Astrocyte of the cerebellum (primary cell): ENCODE measurements around the gene TNK2.
"Not testable (repeated sequence)": the region's sequence is repeated elsewhere in the genome, so short reads cannot be mapped to it uniquely, and the experiment has no call there.

Experiments
- DNase-seq: peaks from one replicate; pipeline ENCODE4 v3.0.0-alpha.2; 2011; ENCODE audit warnings: low read depth
- H3K4me3 ChIP-seq: 2 replicates; pipeline ENCODE4 v1.5.1; 2011; ENCODE audit warnings: mild to moderate bottlenecking, low read depth, low read length, moderate library complexity
- CTCF ChIP-seq: IDR thresholded peaks from 2 replicates; pipeline ENCODE4 v1.5.1; 2012; ENCODE audit warnings: low read length, low read depth, moderate library complexity, mild to moderate bottlenecking; ENCODE audit errors: missing control alignments
- in situ Hi-C: cut with HindIII; loops from 2 replicates; pipeline ENCODE4 v1.10.0; 2017; ENCODE audit warnings: low sequenced_read_pairs

TNK2 gene

GRCh38 chr3:195916291-195916690 lies 7.9 kb upstream of the TNK2 start:
- H3K4me3 ChIP-seq, result no peak overlapping the region
- DNase-seq, result no peak
- TF ChIP-seq CTCF, result no peak
- in situ Hi-C loops, result no loop called here

- in situ Hi-C loops, result no loop called here
- peak; percentile 93 for DNase-seq
- TF ChIP-seq CTCF, result peak; percentile 98
- H3K4me3 ChIP-seq, result no peak overlapping the region
Observed at GRCh38 chr3:195914648-195915473, 6.5 kb upstream of the TNK2 start.

- H3K4me3 ChIP-seq, in situ Hi-C loops, DNase-seq: not testable (repeated sequence)
Observed at GRCh38 chr3:195914146-195914545, 5.8 kb upstream of the TNK2 start.

GRCh38 chr3:195913382-195913781 lies 5.0 kb upstream of the TNK2 start:
- no peak for TF ChIP-seq CTCF
- H3K4me3 ChIP-seq, result no peak overlapping the region
- no peak for DNase-seq
- in situ Hi-C loops, result no loop called here

- in situ Hi-C loops, result no loop called here
Observed at GRCh38 chr3:195911946-195912270, 3.6 kb upstream of the TNK2 start.

GRCh38 chr3:195911041-195911945 lies 2.9 kb upstream of the TNK2 start:
- TF ChIP-seq CTCF, result no peak
- no peak for DNase-seq
- no peak overlapping the region for H3K4me3 ChIP-seq
- in situ Hi-C loops, result no loop called here

More at GRCh38 chr3:195911946-195912270, 3.6 kb upstream of the TNK2 start:
- DNase-seq, result no peak
- H3K4me3 ChIP-seq, result no peak overlapping the region
- no peak for TF ChIP-seq CTCF

- no peak overlapping the region for H3K4me3 ChIP-seq
- TF ChIP-seq CTCF, result no peak
- in situ Hi-C loops, result no loop called here
- DNase-seq, result no peak
Observed at GRCh38 chr3:195910499-195910845, 2.1 kb upstream of the TNK2 start.
